Calu3 (cell line): ENCODE measurements around the gene RAD51B. TPM values are rescaled to one million over a fixed set of nuclear protein-coding genes. Genes with fewer than 3 reads are reported as not detected.

ENCODE experiments used
- BruUV-seq: library from RNA; stranded (reverse); fragments of 400-500 nt; replicated peaks from 2 replicates; lab custom pipeline; 2021; lab: Mats Ljungman, UMichigan
- CTCF ChIA-PET: fragments of 300-600 bp; sonication (Branson Sonifier 250); formaldehyde crosslinking; loops from one replicate; lab custom pipeline; 2022; ENCODE audit warnings: antibody characterized with exemption; lab: Charles Lee
- DNase-seq: peaks from one replicate; pipeline ENCODE4 v3.0.0; 2022
- H3K27ac Mint-ChIP-seq: one replicate; pipeline ENCODE4 v1.8.0; 2022; ENCODE audit warnings: mixed read lengths; ENCODE audit not compliant: unreplicated experiment
- H3K27me3 Mint-ChIP-seq: one replicate; pipeline ENCODE4 v1.8.0; 2022; ENCODE audit warnings: mixed read lengths; ENCODE audit not compliant: unreplicated experiment
- H3K36me3 Mint-ChIP-seq: one replicate; pipeline ENCODE4 v1.8.0; 2022; ENCODE audit warnings: mild to moderate bottlenecking, moderate library complexity, mixed read lengths; ENCODE audit not compliant: insufficient read depth, unreplicated experiment
- H3K4me1 Mint-ChIP-seq: one replicate; pipeline ENCODE4 v1.8.0; 2022; ENCODE audit warnings: mild to moderate bottlenecking, low read depth, mixed read lengths; ENCODE audit not compliant: unreplicated experiment
- H3K4me3 Mint-ChIP-seq: one replicate; pipeline ENCODE4 v1.8.0; 2022; ENCODE audit warnings: mild to moderate bottlenecking, low read depth, moderate library complexity, mixed read lengths; ENCODE audit not compliant: unreplicated experiment
- H3K9me3 Mint-ChIP-seq: one replicate; pipeline ENCODE4 v1.8.0; 2022; ENCODE audit warnings: low read depth, mixed read lengths; ENCODE audit not compliant: unreplicated experiment
- intact Hi-C: fragments of 100-400 bp; cut with micrococcal nuclease; formaldehyde crosslinking; loops from one replicate; pipeline ENCODE4 v1.10.0; 2022; ENCODE audit not compliant: unreplicated experiment
- total RNA-seq: library from RNA; stranded (reverse); gene quantifications from 2 replicates; pipeline ENCODE4 v1.2.3, GENCODE V29; 2022
- TF ChIP-seq, protein P1 (sequence below): fragments of 200-600 bp; IDR thresholded peaks from one replicate; pipeline ENCODE4 v1.8.0; 2022; ENCODE audit warnings: antibody characterized with exemption; ENCODE audit not compliant: unreplicated experiment

The RAD51B gene
- total RNA-seq, 1 experiment from 2014 or later: 24.7 TPM

- H3K4me3 Mint-ChIP-seq: no peak overlapping the region
- no peaks in the 10 kb centered on the region for H3K9me3 Mint-ChIP-seq
- H3K36me3 Mint-ChIP-seq: no peaks in the 10 kb centered on the region
- no peak for DNase-seq
- TF ChIP-seq, protein P1, sequence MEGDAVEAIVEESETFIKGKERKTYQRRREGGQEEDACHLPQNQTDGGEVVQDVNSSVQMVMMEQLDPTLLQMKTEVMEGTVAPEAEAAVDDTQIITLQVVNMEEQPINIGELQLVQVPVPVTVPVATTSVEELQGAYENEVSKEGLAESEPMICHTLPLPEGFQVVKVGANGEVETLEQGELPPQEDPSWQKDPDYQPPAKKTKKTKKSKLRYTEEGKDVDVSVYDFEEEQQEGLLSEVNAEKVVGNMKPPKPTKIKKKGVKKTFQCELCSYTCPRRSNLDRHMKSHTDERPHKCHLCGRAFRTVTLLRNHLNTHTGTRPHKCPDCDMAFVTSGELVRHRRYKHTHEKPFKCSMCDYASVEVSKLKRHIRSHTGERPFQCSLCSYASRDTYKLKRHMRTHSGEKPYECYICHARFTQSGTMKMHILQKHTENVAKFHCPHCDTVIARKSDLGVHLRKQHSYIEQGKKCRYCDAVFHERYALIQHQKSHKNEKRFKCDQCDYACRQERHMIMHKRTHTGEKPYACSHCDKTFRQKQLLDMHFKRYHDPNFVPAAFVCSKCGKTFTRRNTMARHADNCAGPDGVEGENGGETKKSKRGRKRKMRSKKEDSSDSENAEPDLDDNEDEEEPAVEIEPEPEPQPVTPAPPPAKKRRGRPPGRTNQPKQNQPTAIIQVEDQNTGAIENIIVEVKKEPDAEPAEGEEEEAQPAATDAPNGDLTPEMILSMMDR: no peak
- CTCF ChIA-PET: no interaction called here
- peaks cover 56% of the 10 kb centered on the region for H3K4me1 Mint-ChIP-seq
- intact Hi-C loops: no loop called here
- BruUV-seq: no TSS peak
- H3K27ac Mint-ChIP-seq: no peak overlapping the region
- H3K27me3 Mint-ChIP-seq: no peaks in the 10 kb centered on the region
These were observed 424.0 kb downstream of the RAD51B start for GRCh38 chr14:68243450-68244010.

DNA sequence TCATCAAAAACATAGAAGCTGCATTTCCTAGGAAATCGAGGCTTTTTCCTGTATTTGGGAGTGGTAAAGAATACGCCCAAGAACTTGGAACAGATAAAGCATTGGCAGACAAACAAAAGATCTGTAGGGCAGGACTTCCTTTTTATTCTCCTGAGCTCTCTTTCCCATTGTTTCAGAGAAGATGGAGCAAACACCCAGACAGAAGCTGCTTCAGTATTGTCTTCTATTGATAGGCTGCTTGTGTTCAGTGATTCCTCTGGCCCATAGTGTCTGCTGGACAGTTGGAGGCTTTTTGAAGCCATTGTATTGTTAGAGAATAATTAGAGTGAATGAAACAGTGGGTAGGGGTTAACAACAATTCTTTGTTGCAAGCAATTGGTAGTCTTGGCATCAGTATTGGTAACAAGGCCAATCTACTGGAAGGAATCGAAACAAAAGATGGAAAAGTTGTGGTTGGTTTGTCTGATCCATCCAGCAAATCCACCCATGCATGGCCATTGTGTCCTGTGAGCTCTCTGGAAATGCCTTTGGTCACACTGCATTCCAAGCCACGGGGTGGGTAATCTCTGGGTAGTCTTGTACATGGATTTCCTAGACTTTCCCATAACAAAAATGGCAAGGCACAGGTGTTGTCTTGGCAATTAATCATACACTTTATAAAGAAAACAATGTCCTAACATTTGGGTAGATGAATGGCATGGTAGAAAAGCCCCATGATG, 424.8 kb downstream of the RAD51B start:
- no peaks in the 10 kb centered on the region for H3K36me3 Mint-ChIP-seq
- TF ChIP-seq, protein P1: no peak
- no peaks in the 10 kb centered on the region for H3K9me3 Mint-ChIP-seq
- H3K27ac Mint-ChIP-seq: no peak overlapping the region
- CTCF ChIA-PET: no interaction called here
- H3K4me3 Mint-ChIP-seq: no peak overlapping the region
- H3K27me3 Mint-ChIP-seq: no peaks in the 10 kb centered on the region
- intact Hi-C loops: no loop called here
- H3K4me1 Mint-ChIP-seq: peaks cover 56% of the 10 kb centered on the region
- DNase-seq: no peak
- BruUV-seq: no TSS peak

- Mint-ChIP-seq H3K36me3 (no peaks in the 10 kb centered on the region), H3K9me3 (no peaks in the 10 kb centered on the region), H3K27me3 (no peaks in the 10 kb centered on the region), H3K4me1 (peaks cover 59% of the 10 kb centered on the region), H3K27ac (no peak overlapping the region), H3K4me3 (no peak overlapping the region)
- CTCF ChIA-PET: interaction anchor here (0.6 kb wide), 1 partner anchor 309 kb away, joined by 6 read pairs; no protein-coding TSS in a partner anchor
- intact Hi-C loops: loop anchor here (5.0 kb wide), 5 partner anchors 98 to 332 kb away; no protein-coding TSS in a partner anchor
- DNase-seq: no peak
- BruUV-seq: no TSS peak
- TF ChIP-seq, protein P1: no peak
These were observed 425.8 kb downstream of the RAD51B start for GRCh38 chr14:68245146-68246073.

DNA sequence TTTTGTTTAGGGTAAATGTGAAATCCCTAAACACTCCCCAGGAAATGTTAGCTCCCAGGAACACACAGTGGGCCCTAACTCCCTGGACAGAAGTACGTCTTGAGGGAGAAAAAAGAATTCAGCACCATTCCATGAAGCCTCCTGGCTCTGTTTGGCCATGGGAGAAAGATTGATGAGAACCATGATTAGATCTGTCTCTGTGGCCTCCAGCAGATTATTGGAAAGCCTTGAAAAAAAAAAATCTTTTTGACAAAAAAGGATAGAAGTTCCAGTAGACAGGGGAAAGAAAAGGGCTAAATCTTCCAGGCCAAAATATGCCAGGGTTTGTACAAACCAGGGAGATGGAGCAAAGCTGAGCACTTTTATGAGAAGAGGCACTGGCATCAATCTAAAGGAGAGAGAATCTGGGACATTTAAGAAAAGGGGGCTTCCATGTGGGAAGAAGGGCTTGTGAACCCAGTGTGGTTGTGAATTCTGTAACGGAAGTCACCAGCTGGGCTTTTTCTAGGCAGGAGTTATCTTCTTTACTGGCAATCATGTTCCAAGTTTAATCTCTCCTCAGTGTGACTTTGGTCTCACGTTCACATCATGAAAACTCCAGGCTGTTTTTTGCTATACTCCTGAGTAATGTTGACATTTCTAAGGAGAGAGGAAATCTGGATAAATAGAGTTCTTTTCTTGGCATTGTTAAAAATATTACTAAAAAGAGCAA, 426.7 kb downstream of the RAD51B start:
- H3K36me3 Mint-ChIP-seq: no peaks in the 10 kb centered on the region
- peaks cover 67% of the 10 kb centered on the region for H3K4me1 Mint-ChIP-seq
- BruUV-seq: no TSS peak
- H3K27me3 Mint-ChIP-seq: no peaks in the 10 kb centered on the region
- H3K4me3 Mint-ChIP-seq: no peak overlapping the region
- TF ChIP-seq, protein P1: no peak
- intact Hi-C loops: loop anchor here (5.0 kb wide), 5 partner anchors 99 to 331 kb away; no protein-coding TSS in a partner anchor
- peak overlapping the region; percentile 71 for H3K27ac Mint-ChIP-seq
- H3K9me3 Mint-ChIP-seq: no peaks in the 10 kb centered on the region
- CTCF ChIA-PET: interaction anchor here (0.6 to 2.2 kb wide), 3 partner anchors 302 to 544 kb away, joined by 4 to 9 read pairs (median 6); no protein-coding TSS in a partner anchor
- no peak for DNase-seq
